HG03097 (cell line): ENCODE data around the gene LINS1.

Experiments used
- ATAC-seq: cut with Tn5 transposase; IDR thresholded peaks from one replicate; pipeline ENCODE4 v1.9.1; 2021; ENCODE audit not compliant: unreplicated experiment, low FRiP score

The LINS1 gene

DNA sequence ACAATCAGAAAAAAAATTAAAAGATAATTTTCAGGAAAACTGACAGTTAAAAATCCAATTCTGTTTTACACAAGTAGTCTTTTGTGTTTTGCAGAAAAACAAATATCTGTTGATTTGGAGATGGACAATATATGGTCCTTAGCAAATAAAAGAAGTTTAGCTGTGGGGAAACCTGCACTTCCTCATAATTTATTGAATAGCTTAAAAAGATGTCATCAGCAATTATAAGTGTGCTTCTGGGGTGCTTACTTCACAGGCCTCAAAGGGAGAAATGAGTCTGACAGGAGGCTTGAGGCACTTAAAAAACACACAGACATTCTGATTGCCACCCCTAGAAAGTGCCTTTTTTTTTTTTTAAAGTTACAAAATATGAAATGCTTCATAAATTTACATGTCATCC lies 41.7 kb downstream of the LINS1 start:
- no peak for ATAC-seq

DNA sequence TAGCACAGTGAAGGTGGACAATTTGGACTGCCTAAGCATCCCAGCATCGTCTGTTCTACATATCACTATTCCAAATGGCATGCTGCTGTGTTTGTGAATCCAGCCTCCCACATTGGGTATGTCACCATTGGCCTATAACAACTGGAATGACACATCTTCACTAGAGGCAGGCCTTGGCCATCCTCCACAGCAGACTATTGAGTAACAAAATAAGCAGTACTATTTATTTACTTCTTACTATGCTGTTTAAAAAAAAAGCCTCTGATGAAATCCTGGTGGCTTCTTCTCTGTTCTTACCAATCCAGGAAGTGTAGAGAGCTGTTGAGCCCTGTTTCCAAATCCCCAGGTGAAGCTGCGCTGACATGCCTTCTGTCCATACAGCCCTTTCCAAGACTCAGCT lies 42.7 kb downstream of the LINS1 start:
- ATAC-seq: no peak

DNA sequence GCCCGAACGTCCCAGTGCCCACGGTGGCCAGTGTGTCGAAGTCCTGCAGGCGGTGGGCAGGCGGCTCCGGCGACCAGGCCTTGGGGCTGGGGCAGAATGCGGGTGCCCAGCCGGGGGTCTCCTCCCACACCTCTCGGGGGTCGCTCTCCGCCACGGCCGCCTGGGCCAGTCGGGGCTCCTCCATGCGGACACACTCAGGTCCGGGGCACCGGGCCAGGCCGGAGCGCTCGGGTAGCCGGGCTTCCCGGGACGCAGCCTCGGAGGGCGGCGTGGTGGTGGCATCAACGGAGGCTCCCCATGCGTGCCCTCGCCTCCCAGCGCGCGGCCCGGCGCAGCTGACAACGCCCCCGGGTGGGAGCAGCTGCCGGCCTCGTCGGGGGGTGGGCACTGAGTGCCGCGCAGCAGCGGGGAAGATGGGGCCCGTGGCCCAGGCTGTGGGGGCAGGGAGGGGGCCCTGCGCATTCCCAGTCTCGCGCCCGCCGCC lies 43.2 kb downstream of the LINS1 start:
- ATAC-seq: no peak

DNA sequence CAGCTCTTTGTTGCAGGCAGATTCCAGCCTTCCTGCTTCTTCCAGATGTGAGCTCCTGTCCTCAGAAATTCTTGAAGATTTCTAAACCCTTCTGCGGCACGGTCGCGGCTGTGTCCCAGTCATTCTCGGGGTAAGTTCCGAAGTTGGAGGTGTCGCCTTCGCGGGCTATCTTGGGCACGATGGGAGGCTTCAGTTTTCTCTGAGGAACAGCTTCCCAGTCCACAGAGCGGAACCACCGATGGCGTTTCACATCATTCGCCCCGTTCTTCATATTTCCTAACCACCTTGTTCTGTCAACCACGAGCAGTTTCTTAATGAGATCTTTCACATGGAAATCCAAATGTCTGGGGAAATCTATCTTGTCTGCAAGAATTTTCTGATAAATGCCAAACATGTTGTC lies 48.5 kb downstream of the LINS1 start:
- ATAC-seq: no peak

- ATAC-seq: no peak
Observed at GRCh38 chr15:100547961-100548360, 54.0 kb downstream of the LINS1 start.

DNA sequence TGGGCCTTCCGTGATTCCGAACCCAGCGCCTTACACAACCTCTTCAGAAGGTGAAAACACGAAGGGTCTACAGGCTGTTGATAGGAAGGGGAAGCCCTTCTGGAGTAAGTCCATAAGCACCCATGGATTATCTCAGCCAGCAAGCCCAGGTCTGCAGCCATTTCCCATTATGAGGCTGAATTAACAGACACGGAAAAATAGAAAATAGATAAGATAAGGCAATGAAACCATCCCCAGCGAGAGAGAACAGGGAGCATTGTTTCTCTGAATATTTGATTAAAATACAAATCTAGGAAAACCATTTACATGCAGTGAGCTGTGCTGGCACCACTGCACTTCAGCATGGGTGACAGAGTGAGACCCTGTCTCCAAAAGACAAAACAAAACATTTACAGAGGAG lies 57.0 kb downstream of the LINS1 start:
- no peak for ATAC-seq

DNA sequence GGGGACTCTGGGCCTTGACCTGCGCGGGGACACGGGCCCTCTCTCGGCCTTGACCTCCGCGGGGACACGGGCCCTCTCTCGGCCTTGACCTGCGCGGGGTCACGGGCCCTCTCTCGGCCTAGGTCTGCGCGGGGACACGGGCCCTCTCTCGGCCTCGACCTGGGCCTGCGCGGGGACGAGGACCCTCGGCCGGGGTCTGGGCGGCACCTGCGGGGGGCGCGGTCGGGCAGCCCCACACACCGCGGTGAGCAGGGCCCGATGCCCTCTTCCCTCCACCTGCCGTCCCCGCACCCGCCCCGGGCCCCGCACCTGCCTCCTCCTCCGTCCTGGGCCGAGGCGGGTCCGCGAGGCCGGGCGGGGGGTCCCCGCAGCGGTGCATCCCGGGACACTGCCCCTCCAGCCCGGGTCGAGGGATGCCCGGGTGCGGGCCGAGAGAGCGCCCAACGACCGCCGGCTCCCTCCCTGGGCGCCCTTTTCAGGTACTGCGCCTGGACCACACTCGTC lies 57.6 kb downstream of the LINS1 start:
- ATAC-seq: no peak

- ATAC-seq: no peak
Observed at GRCh38 chr15:100542290-100542689, 59.7 kb downstream of the LINS1 start.

DNA sequence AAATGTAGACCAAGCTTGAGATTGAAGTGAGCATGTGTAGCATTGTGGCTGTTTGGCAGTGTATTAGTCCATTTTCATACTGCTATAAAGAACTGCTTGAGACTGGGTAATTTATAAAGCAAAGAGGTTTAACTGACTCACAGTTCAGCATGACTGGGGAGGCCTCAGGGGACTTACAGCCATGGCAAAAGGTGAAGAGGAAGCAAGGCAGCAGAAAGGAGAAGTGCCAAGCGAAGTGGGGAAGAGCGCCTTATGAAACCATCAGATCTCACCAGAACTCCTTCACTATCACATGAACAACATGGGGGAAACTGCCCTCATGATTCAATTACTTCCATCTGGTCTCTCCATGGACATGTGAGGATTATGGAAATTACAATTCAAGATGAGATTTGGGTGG lies 64.7 kb downstream of the LINS1 start:
- no peak for ATAC-seq

- ATAC-seq: no peak
Observed at GRCh38 chr15:100536733-100537132, 65.3 kb downstream of the LINS1 start.

GRCh38 chr15:100533886-100534285 lies 68.1 kb downstream of the LINS1 start:
- ATAC-seq: no peak

- no peak for ATAC-seq
Observed at GRCh38 chr15:100531823-100532327, 70.1 kb downstream of the LINS1 start.

- no peak for ATAC-seq
Observed at GRCh38 chr15:100531204-100531603, 70.8 kb downstream of the LINS1 start.

- no peak for ATAC-seq
Observed at GRCh38 chr15:100529556-100529955, 72.4 kb downstream of the LINS1 start.

DNA sequence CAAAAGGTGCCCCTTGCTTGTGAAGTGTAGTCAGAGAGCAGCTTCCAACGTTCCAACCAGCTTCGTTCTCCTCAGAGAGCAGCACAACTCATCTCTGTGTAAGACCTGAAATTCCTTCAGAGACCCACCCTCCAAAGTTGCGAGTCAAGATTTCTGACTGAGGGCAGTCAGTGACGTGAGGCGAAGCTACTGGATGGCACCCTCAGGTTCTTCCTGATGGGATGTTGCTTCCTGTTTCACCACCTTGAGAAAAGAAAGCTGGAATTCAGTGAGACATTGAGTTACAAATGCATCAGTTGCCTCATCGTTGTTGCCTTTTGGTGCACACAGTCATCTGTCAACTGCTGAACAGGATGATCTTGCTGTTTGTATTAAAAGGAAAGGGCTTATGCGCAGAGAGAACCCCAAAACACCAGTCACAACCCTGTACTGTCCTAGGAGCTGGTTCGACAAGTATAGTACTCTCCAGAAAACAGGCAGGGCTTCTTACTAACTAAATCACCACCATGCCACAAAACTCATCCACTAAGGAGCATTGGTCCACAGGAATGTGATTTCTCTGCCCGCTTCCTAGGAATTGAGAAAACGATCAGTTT lies 73.1 kb downstream of the LINS1 start, which contains the start of gene CERS3:
Gene CERS3 (minus strand): TSS at position 118 of the 596 bp plus-strand sequence. CDS start 27,101 bp downstream, outside the sequence.
- no peak for ATAC-seq

GRCh38 chr15:100526027-100526481 lies 75.9 kb downstream of the LINS1 start:
- no peak for ATAC-seq

- ATAC-seq: no peak
Observed at GRCh38 chr15:100525436-100525835, 76.5 kb downstream of the LINS1 start.

DNA sequence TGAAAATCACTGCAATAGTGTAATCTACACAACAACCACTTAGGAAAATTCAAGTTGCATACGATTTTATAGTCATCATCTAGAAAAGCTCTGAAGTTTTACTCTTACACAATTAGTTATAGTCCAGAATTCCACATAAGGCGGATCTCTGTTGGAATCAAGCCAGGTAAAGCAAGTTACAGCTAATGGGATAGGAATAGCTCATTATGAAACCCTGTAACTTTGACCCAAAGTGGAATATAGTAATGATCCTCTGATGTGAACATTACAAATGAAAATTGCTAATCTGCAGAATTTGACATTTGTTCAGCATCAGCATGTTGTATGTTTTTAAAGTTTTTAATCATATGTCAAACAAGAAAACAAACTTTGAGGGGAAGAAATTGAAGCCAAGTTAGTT lies 77.7 kb downstream of the LINS1 start:
- ATAC-seq: no peak

- no peak for ATAC-seq
Observed at GRCh38 chr15:100521907-100522306, 80.1 kb downstream of the LINS1 start.

- no peak for ATAC-seq
Observed at GRCh38 chr15:100520132-100520921, 81.7 kb downstream of the LINS1 start.

DNA sequence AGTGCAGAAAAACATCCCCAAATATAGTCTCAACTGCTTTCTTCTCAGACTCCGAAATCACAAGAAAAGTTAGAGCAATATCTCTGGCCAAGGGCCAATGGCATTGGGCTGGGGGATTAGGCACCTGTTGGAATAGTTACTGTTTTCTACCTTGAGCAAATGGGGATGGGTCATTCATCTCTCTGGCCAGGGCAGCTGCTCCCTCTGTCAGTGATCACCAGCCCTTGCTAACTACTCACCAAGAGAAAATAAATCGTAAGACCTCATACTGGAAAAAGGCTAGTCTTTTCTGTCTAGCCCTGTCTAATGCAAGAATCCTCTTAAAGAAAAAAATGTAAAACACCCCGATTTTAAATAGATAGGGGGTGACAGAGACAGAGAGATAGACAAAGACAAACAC lies 84.1 kb downstream of the LINS1 start:
- no peak for ATAC-seq
